RWPE1 (cell line): ENCODE results near the gene CD19.
"Not testable (repeated sequence)": the region's sequence is repeated elsewhere in the genome, so short reads cannot be mapped to it uniquely, and the experiment has no call there.

Source experiments
- CTCF ChIA-PET: fragments of 350-600 bp; sonication (Branson Sonifier 250); formaldehyde crosslinking; extraction: SDS; loops from one replicate; lab custom pipeline; 2021; lab: Yijun Ruan, JAX
- POLR2A ChIA-PET: fragments of 400-600 bp; formaldehyde crosslinking; extraction: SDS; loops from one replicate; lab custom pipeline; 2020; ENCODE audit warnings: antibody characterized with exemption; ENCODE audit not compliant: low non-redundant PET; lab: Yijun Ruan, JAX
- DNase-seq: peaks from one replicate; pipeline ENCODE4 v3.0.0; 2012; ENCODE audit warnings: low spot score
- H3K27ac ChIP-seq: fragments of 450-650 bp; 2 replicates; pipeline ENCODE4 v1.5.1; 2017
- TF ChIP-seq, protein P1 (sequence below): fragments of 450-650 bp; conservative IDR thresholded peaks from 2 replicates; pipeline ENCODE4 v1.5.1; 2017; ENCODE audit warnings: low read depth, mild to moderate bottlenecking

CD19 gene

DNA sequence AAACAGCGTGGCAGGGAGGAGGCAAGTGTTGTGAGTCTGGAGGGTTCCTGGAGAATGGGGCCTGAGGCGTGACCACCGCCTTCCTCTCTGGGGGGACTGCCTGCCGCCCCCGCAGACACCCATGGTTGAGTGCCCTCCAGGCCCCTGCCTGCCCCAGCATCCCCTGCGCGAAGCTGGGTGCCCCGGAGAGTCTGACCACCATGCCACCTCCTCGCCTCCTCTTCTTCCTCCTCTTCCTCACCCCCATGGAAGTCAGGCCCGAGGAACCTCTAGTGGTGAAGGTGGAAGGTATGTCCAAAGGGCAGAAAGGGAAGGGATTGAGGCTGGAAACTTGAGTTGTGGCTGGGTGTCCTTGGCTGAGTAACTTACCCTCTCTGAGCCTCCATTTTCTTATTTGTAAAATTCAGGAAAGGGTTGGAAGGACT is at the start of gene CD19:
TSS of gene CD19 (plus strand) at position 171 of the 425 bp plus-strand sequence. CDS start at position 201, 30 bp downstream.
- POLR2A ChIA-PET, result no interaction called here
- no peak within 1 kb of the TSS for H3K27ac ChIP-seq
- TF ChIP-seq, protein P1, sequence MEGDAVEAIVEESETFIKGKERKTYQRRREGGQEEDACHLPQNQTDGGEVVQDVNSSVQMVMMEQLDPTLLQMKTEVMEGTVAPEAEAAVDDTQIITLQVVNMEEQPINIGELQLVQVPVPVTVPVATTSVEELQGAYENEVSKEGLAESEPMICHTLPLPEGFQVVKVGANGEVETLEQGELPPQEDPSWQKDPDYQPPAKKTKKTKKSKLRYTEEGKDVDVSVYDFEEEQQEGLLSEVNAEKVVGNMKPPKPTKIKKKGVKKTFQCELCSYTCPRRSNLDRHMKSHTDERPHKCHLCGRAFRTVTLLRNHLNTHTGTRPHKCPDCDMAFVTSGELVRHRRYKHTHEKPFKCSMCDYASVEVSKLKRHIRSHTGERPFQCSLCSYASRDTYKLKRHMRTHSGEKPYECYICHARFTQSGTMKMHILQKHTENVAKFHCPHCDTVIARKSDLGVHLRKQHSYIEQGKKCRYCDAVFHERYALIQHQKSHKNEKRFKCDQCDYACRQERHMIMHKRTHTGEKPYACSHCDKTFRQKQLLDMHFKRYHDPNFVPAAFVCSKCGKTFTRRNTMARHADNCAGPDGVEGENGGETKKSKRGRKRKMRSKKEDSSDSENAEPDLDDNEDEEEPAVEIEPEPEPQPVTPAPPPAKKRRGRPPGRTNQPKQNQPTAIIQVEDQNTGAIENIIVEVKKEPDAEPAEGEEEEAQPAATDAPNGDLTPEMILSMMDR, result no peak
- no peak for DNase-seq
- CTCF ChIA-PET, result no interaction called here

DNA sequence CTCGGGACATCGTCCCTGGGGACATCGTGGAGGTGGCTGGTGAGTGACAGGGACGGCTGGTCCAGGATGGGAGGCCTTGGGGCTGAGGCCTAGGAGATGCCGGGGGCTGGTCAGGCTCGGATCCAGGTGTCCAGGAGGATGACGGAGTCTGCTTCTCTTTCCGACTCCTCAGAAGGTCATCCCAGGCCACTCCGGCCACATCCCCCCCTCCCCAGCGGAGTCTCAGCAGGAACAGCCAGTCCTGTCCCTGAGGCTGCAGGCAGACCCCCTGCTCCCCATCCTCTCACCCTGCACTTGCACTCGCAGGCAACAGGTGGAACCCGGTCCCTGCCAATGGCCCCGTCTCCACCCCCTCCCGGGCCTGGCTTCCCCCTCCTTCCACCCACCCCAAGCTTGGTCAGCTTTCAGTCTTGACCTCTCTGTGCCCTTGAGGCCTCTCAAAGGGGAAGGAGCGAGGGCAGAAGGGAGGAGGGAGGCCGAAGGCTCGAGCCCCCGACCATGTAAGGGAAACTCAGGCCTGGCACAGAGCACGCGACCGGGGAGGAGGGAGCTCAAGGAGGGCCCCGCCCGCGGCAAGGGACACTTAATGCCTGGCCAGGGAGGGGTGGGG is 49.1 kb upstream of the CD19 start:
- POLR2A ChIA-PET, result no interaction called here
- DNase-seq, result no peak

DNA sequence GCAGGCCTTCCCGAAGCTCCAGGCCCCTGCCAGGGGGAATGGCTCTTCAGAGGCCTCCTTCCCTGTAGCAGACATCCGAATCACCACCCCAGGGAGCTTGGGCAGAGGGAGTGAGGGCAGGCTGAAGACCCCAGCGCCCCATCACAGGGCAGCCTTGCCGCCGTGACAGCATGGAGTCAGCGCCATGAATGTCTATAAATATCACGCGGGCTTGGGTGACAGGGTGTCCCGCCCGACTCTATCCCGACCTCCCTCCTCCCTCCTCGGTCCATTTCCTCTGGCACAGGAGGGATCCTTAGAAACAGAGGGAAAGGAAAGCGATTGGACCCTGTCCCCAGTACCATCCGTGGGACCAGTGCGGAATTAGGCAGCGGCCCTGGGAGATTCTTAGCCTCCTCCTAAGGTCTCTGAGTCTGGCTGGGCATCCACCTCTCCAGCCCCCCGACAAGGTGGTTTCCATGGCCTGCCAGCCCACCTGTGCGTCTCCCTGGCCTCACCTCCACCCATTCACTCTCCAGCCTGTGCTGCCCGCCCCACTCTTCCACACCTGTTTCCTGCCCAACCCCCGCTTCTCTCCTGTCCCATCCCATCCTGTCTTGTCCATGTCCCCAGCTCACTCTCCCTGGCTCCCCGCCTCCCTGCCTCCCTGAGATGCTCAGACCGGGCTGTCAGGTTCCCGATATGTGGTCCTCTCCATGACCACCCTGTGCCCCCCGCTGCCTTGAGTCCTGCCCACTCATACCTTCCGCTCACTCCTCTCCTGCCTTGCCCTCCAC is 48.4 kb upstream of the CD19 start:
- POLR2A ChIA-PET, result no interaction called here
- H3K27ac ChIP-seq, result no peak overlapping the region
- DNase-seq, result no peak
- TF ChIP-seq, protein P1, result no peak
- CTCF ChIA-PET, result interaction anchor here (0.9 to 1.4 kb wide), 2 partner anchors 10 to 20 kb away, joined by 3 to 4 read pairs; no protein-coding TSS in a partner anchor

More for the DNA sequence above, 49.1 kb upstream of the CD19 start:
- TF ChIP-seq, protein P1, result no peak
- H3K27ac ChIP-seq, result no peak overlapping the region
- CTCF ChIA-PET, result interaction anchor here (0.9 to 1.4 kb wide), 2 partner anchors 9 to 21 kb away, joined by 3 to 4 read pairs; no protein-coding TSS in a partner anchor

DNA sequence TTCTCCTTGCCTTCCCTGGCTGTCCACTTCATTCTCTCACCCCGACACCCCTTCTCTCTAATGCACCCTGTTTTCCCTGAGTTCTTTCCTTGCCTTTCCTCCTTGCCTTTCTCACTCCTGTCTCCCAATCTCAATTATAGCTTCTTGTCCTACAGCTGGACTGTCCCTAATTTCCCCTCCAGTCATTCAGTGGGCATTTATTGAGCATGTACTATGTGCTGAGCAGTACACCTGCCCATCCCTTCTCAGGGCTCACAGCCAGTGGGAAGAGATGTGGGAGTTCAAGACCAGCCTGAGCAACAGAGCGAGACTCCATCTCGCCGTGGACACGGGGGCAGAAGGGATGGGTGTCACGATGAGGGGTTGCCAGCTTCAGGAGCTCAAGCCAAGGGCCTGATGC is 47.7 kb upstream of the CD19 start:
- TF ChIP-seq, protein P1, result no peak
- CTCF ChIA-PET, result no interaction called here
- DNase-seq, result no peak
- POLR2A ChIA-PET, result no interaction called here
- H3K27ac ChIP-seq, result no peak overlapping the region

DNA sequence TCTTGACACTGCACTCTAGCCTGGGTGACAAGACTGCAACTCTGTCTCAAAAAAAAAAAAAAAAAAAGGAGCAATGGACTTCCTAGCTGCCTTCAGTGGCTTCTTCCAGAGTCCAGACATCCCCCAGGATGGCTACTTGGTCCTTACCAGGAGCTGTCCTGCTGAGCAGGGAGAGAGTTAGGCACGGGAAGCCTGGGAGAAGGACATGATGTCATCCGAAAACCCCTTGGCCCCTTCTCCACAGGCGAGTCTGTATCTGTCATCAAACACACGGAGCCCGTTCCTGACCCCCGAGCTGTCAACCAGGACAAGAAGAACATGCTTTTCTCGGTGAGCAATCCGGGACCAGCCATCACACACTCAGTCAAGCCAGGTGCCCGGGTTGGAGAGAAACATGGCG is 44.8 kb upstream of the CD19 start:
- ChIA-PET CTCF (interaction anchor here (1.2 kb wide), 1 partner anchor 14 kb away, joined by 3 read pairs; no protein-coding TSS in a partner anchor), POLR2A (no interaction called here)
- no peak for DNase-seq
- TF ChIP-seq, protein P1, result no peak
- no peak overlapping the region for H3K27ac ChIP-seq

DNA sequence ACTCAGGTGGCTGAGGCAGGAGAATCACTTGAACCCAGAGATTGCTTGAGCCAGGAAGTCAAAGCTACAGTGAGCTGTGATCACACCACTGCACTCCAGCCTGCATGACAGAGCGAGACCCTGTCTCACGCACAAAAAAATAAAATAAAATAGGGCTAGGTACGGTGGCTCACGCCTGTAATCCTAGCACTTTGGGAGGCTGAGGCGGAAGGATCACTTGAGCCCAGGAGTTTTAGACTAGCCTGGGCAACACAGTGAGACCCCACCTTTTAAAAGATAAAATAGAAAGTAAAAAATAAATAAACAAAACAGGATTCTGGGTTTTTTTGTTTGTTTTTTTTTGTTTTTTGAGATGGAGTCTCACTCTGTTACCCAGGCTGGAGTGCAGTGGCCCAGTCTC is 41.4 kb upstream of the CD19 start:
- POLR2A ChIA-PET, H3K27ac ChIP-seq, CTCF ChIA-PET, DNase-seq: not testable (repeated sequence)
